Stimulated activated naive CD8-positive, alpha-beta T cell treated with anti-CD3 and anti-CD28 coated beads, Interleukin-15, Interleukin-2, amounts not matched to agents 100 ng/mL and 50 ng/mL, for 24 hours (primary cell): ENCODE data around the gene SLC25A39.
"Not testable (repeated sequence)": the region's sequence is repeated elsewhere in the genome, so short reads cannot be mapped to it uniquely, and the experiment has no call there.

ENCODE experiments used
- H3K27ac Mint-ChIP-seq: one replicate; pipeline ENCODE4 v1.8.0; 2021; ENCODE audit warnings: mild to moderate bottlenecking, mixed read lengths
- H3K27me3 Mint-ChIP-seq: one replicate; pipeline ENCODE4 v1.8.0; 2021; ENCODE audit warnings: mixed read lengths
- H3K36me3 Mint-ChIP-seq: one replicate; pipeline ENCODE4 v1.8.0; 2021; ENCODE audit warnings: low read depth, mixed read lengths
- H3K4me1 Mint-ChIP-seq: one replicate; pipeline ENCODE4 v1.8.0; 2021; ENCODE audit warnings: low read depth, mixed read lengths
- H3K4me3 Mint-ChIP-seq: one replicate; pipeline ENCODE4 v1.8.0; 2021; ENCODE audit warnings: mild to moderate bottlenecking, mixed read lengths
- H3K9me3 Mint-ChIP-seq: one replicate; pipeline ENCODE4 v1.8.0; 2021; ENCODE audit warnings: mixed read lengths

Gene SLC25A39

DNA sequence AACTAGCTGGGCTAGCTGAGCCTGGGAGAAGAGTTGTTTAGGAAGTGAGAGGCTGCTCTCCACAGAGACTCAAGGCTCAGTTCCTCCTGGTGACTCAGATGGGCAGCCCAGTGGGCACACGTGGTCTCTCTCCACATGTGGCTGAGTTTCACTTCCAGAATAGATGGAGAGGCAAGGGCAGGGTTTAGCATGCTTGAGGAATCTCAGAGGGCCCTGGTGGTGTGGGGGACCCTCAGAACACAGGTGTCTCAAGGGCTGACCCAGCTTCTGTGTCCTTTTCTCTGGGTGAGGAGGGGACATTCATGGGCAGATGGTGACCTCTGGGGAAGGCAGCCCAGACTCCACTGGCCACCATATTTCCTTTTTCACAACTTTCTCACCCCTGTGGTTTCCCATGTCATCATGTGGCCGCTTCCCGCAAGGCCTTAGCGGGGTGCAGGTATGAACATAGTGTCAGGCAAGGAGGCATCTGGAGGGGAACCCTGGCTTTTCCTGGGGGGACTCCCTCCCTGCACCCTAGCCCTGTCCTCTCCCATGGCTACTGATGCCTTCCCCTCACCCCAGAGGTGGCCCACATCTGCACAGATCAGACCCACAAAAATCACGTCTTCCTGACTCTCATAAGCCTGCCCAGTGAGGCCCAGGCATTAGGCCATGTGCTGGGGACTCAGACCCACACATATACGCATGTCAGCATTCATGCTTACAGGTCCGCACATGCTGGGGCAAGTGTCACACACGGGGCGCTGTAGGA lies 23.8 kb upstream of the SLC25A39 start:
- Mint-ChIP-seq H3K27me3 (no peaks in the 10 kb centered on the region), H3K27ac (peak overlapping the region; percentile 40), H3K36me3 (no peaks in the 10 kb centered on the region), H3K4me1 (peaks cover 25% of the 10 kb centered on the region), H3K4me3 (no peak overlapping the region), H3K9me3 (no peaks in the 10 kb centered on the region)

GRCh38 chr17:44347206-44348055 lies 22.8 kb upstream of the SLC25A39 start:
- not testable (repeated sequence) for H3K36me3 Mint-ChIP-seq, H3K27me3 Mint-ChIP-seq, H3K9me3 Mint-ChIP-seq, H3K4me3 Mint-ChIP-seq
- Mint-ChIP-seq H3K4me1 (peaks cover 20% of the 10 kb centered on the region), H3K27ac (peak overlapping the region; percentile 31)

DNA sequence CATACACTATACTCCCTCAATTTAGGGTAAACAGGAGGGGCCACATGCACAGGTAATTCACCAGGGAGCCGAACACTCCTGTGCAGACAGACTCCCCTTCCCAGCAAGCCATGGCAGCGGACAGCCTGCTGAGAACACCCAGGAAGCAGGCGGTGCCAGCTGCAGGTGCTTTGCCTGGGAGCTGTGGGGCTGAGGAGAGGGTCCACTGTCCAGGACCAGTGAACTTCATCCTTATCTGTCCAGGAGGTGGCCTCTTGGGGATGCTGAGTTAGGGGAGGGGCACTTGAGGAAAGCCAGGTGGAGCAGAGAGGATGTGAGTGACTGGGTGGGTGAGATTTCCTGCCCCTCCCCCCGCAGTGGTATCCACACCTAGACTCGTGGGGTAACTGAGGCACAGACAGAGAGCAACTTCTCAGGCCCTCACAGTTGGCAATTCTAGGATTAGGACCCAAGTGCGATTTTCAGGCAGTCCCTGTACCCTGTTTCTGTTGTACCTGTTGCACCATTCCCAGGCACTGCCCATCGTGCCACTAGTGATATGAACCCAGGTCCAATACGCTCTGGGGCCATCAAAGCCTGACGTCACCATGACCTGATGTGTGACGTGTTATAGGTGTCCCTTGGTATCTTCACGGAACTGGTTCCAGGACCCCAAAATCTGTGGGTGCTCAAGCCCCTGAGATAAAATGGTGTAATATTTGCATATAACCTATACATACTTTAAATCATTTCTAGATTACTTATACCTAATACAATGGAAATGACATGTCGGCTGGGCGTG lies 21.6 kb upstream of the SLC25A39 start:
- Mint-ChIP-seq H3K4me3 (peak overlapping the region; percentile 93), H3K27ac (no peak overlapping the region), H3K9me3 (no peaks in the 10 kb centered on the region), H3K4me1 (peaks cover 20% of the 10 kb centered on the region), H3K36me3 (no peaks in the 10 kb centered on the region), H3K27me3 (no peaks in the 10 kb centered on the region)

DNA sequence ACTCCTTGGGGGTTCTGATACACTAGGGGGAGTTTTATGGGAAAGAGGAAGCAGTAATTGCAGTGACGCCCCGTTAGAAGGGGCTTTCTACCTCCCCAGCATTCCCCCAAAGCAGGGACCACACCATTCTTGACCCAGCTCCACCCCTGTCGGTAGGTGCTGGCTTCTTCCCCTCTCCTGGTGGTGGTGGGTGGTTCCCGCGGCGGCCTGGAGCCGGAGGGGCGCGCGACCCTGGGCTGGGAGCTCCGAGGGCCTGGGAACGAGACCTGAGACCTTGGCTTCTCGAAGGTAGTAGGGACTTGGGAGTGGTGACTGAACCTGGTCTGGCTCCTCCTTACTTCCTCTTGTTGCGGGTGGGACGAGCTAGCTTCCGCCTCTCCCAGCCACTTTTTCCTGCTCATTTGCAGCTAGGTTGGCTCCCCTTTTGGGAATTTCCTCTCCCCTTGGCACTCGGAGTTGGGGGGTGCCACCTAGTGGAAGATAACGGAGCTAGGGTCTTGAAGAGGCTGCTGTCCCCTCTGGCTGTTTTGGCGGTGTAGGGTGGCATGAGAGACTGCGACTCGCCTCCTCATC lies 20.9 kb upstream of the SLC25A39 start:
- Mint-ChIP-seq H3K36me3 (no peaks in the 10 kb centered on the region), H3K4me1 (peaks cover 20% of the 10 kb centered on the region), H3K27ac (peak overlapping the region; percentile 61), H3K4me3 (peak overlapping the region; percentile 93), H3K9me3 (no peaks in the 10 kb centered on the region), H3K27me3 (no peaks in the 10 kb centered on the region)

GRCh38 chr17:44344939-44345453 lies 20.4 kb upstream of the SLC25A39 start, which contains the start of gene GRN:
GRN (plus strand) TSS chr17:44345302; CDS start chr17:44349165, 3,863 bp downstream.
- H3K4me3 Mint-ChIP-seq: peak within 1 kb of the TSS; percentile 93

DNA sequence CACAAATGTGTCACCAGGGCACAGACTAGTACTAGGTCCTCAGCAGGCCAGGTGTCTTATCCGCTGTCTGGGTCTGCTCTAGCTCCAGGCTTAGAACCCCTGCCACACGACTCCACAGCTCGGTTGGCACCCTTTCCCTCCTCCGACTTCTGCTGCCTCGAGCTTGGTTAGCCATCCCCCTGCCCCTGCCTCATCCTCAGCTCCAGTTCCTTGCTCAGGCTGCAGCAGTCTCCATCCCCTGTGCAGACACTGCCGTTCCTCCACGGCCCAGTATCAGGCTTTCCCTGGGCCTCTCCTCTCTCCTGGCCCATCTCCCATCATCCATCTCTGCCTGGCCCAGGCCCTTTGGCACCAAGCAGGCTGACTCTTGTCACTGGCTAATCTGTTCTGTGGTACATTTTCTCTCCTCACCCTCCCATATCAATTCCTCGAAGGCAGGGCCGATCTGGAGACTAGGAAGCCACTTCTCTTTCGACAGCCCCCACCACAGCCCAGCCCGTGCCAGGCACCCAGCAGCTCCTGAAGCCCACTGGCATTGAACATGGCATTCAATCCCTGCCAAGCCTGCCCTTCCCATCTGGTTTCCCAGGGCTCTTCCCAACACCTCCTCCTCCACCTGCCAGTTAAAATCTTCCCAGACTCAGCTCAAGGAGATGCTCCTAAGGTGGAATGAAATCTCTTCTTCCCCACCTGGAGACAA lies 19.0 kb upstream of the SLC25A39 start:
- Mint-ChIP-seq H3K9me3 (no peaks in the 10 kb centered on the region), H3K4me1 (peaks cover 18% of the 10 kb centered on the region), H3K36me3 (no peaks in the 10 kb centered on the region), H3K27me3 (no peaks in the 10 kb centered on the region), H3K27ac (no peak overlapping the region), H3K4me3 (no peak overlapping the region)

More at GRCh38 chr17:44344939-44345453, 20.4 kb upstream of the SLC25A39 start, which contains the start of gene GRN:
- Mint-ChIP-seq H3K27ac (peak within 1 kb of the TSS; percentile 65), H3K36me3 (no peaks in the 10 kb centered on the region), H3K9me3 (no peaks in the 10 kb centered on the region), H3K27me3 (no peaks in the 10 kb centered on the region), H3K4me1 (peaks cover 20% of the 10 kb centered on the region)

DNA sequence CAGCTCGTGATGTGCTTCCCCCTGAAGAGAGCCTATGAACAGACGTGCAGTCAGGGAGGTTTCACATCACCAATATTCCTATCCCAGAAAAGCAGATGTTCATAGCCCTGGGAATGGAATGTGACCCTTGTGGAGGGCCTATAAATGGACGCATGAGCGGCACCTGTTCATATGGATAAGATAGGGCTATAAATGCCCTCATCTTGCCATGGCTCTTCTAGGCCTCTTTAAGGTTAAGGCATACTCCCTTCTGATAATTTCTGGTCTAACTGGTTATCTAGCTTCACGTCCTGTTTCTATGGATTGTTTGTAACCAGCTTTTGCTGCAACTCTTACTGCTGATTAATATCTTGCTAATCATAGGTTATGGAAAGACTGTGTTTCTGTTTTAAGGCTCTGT lies 15.9 kb upstream of the SLC25A39 start:
- H3K27ac Mint-ChIP-seq, H3K4me3 Mint-ChIP-seq, H3K4me1 Mint-ChIP-seq, H3K36me3 Mint-ChIP-seq, H3K9me3 Mint-ChIP-seq, H3K27me3 Mint-ChIP-seq: not testable (repeated sequence)

DNA sequence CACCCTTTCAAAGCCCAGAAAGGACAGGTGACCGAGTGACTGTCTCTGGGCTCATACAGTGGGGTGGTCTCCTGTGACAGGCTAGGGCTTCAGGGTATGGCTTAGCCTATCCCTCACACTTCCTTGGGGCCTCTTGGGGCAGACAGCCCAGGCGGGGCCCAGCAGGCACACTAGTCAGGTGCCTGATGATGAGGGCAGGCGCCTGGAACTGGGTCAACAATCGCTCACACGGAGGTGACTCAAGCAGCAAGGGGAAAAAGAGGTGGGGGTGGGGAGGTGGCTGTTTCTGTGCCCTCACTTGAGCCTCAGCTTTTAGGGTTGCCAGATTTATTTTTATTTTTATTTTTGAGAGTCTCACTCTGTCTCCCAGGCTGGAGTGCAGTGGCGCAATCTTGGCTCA lies 14.1 kb upstream of the SLC25A39 start:
- no peak overlapping the region for H3K27ac Mint-ChIP-seq
- H3K27me3 Mint-ChIP-seq: no peaks in the 10 kb centered on the region
- H3K4me3 Mint-ChIP-seq: no peak overlapping the region
- no peaks in the 10 kb centered on the region for H3K9me3 Mint-ChIP-seq
- no peaks in the 10 kb centered on the region for H3K36me3 Mint-ChIP-seq
- no peaks in the 10 kb centered on the region for H3K4me1 Mint-ChIP-seq

DNA sequence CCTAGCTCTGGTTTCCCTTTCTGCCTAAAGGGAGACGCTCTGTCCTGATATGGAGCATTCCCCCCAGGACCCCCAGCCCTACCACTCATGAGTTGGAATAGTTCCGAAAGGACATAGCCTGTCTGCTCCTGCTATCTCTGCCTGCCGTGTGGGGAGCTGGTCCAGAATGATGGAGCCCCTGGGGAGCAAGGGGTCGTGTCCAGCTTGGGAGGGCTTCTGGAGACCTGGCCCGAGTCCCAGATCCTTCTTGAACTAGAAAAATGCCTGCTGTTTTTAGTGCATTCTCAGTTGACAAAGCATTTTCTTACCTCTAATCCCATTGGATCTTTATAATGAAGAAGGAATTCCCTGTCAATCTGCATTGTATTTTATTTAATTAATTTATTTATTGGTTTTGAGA lies 11.3 kb upstream of the SLC25A39 start:
- peaks cover 8% of the 10 kb centered on the region for H3K4me1 Mint-ChIP-seq
- no peak overlapping the region for H3K4me3 Mint-ChIP-seq
- no peaks in the 10 kb centered on the region for H3K36me3 Mint-ChIP-seq
- no peaks in the 10 kb centered on the region for H3K27me3 Mint-ChIP-seq
- H3K9me3 Mint-ChIP-seq: no peaks in the 10 kb centered on the region
- no peak overlapping the region for H3K27ac Mint-ChIP-seq

GRCh38 chr17:44335564-44335963 lies 10.9 kb upstream of the SLC25A39 start:
- Mint-ChIP-seq H3K4me3 (no peak overlapping the region), H3K4me1 (peaks cover 8% of the 10 kb centered on the region), H3K27ac (no peak overlapping the region)

GRCh38 chr17:44334727-44335126 lies 10.1 kb upstream of the SLC25A39 start:
- Mint-ChIP-seq H3K9me3 (no peaks in the 10 kb centered on the region), H3K27ac (no peak overlapping the region), H3K36me3 (no peaks in the 10 kb centered on the region), H3K4me3 (no peak overlapping the region), H3K4me1 (peaks cover 8% of the 10 kb centered on the region), H3K27me3 (no peaks in the 10 kb centered on the region)

More at GRCh38 chr17:44335564-44335963, 10.9 kb upstream of the SLC25A39 start:
- H3K36me3 Mint-ChIP-seq: no peaks in the 10 kb centered on the region
- H3K9me3 Mint-ChIP-seq: no peaks in the 10 kb centered on the region
- no peaks in the 10 kb centered on the region for H3K27me3 Mint-ChIP-seq

DNA sequence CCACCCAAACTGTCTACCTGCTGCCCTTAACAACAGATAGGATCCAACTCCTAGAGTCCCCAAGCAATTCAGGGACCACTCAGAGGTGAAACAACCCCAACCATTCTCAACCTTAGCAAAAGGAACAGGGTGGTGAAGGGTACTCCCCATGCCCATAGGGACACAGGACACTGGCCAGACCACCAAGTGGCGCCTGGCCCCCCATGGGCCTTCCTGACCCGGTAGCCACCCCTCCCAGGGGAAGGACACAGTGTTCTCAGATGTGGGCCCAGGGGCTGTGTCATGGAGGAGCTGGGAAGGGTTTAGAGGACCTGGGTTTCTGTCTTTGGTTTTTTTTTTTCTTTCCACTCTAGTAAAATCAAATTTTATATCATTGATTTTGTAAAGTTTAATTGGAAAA lies 9.7 kb upstream of the SLC25A39 start:
- Mint-ChIP-seq H3K4me3 (no peak overlapping the region), H3K27ac (no peak overlapping the region), H3K27me3 (no peaks in the 10 kb centered on the region), H3K9me3 (no peaks in the 10 kb centered on the region), H3K4me1 (peaks cover 8% of the 10 kb centered on the region), H3K36me3 (no peaks in the 10 kb centered on the region)

DNA sequence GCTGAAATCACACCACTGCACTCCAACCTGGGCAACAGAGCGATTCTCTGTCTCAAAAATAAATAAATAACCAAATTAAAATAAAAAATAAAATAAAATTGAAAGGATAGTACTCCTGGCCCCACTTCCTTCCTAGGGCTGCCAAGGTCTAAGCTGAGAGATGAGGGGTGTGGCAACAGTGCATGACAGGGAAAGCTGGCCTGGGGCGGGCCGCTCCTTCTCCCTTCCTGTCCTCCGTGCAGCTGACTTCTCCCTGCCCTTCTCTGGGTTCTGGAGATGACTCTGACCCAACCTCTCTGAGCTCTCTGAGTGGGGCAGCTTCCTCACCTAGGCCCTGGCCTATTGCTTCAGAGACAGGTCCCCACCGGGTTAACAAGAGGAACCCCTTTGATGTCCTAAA lies 8.7 kb upstream of the SLC25A39 start:
- no peak overlapping the region for H3K4me3 Mint-ChIP-seq
- no peak overlapping the region for H3K27ac Mint-ChIP-seq
- no peaks in the 10 kb centered on the region for H3K36me3 Mint-ChIP-seq
- H3K9me3 Mint-ChIP-seq: no peaks in the 10 kb centered on the region
- peaks cover 8% of the 10 kb centered on the region for H3K4me1 Mint-ChIP-seq
- H3K27me3 Mint-ChIP-seq: no peaks in the 10 kb centered on the region

GRCh38 chr17:44331249-44331760 lies 6.7 kb upstream of the SLC25A39 start:
- no peaks in the 10 kb centered on the region for H3K36me3 Mint-ChIP-seq
- peak overlapping the region; percentile 38 for H3K27ac Mint-ChIP-seq
- H3K27me3 Mint-ChIP-seq: no peaks in the 10 kb centered on the region
- H3K4me1 Mint-ChIP-seq: peaks cover 18% of the 10 kb centered on the region
- H3K9me3 Mint-ChIP-seq: no peaks in the 10 kb centered on the region
- H3K4me3 Mint-ChIP-seq: peak overlapping the region; percentile 35
